ENCODE measurements around the gene WFS1. TPM values are rescaled to one million over a fixed set of nuclear protein-coding genes. Genes with fewer than 3 reads are reported as not detected.

Gene WFS1
- total and polyA plus RNA-seq, 2 donors (not counting 1 experiment from before 2014, with no cell fraction given) = 25.7 to 37.5 TPM

GRCh38 chr4:6302869-6303268 is 33.2 kb downstream of the WFS1 start:
- DNase-seq (ENCODE audit: low read depth in 2 of 2) = no peak
- Histone ChIP-seq H3K36me3 (ENCODE audit: control insufficient read depth, insufficient read depth, low read length) (peaks cover 12% of the 10 kb centered on the region), H3K4me1 (ENCODE audit: control insufficient read depth, extremely low read depth, insufficient read depth, low read length) (no peaks in the 10 kb centered on the region), H3K4me2 (ENCODE audit: extremely low read depth, insufficient read depth, low read length) (no peak overlapping the region), H2AFZ (ENCODE audit: low read length) (no peak overlapping the region), H3K9ac (ENCODE audit: insufficient read depth, low read length) (no peak overlapping the region), H3K79me2 (ENCODE audit: control insufficient read depth, insufficient read depth, low read length) (no peaks in the 10 kb centered on the region), H3K27me3 (ENCODE audit: control insufficient read depth, insufficient read depth, low read length) (peaks cover 2% of the 10 kb centered on the region), H4K20me1 (ENCODE audit: control insufficient read depth, extremely low read depth, insufficient read depth, low read length) (no peaks in the 10 kb centered on the region), H3K4me3 (replicated peaks in 1 of 4; ENCODE audit: control extremely low read depth in 1 of 4, insufficient read depth in 1 of 4, low read depth in 3 of 4, low read length in 4 of 4) (no peak overlapping the region), H3K27ac (ENCODE audit: insufficient read depth, low read length) (no peak overlapping the region), H3K9me3 (ENCODE audit: control insufficient read depth, insufficient read depth, low read depth, low read length) (no peaks in the 10 kb centered on the region)
- TF ChIP-seq, protein P1, sequence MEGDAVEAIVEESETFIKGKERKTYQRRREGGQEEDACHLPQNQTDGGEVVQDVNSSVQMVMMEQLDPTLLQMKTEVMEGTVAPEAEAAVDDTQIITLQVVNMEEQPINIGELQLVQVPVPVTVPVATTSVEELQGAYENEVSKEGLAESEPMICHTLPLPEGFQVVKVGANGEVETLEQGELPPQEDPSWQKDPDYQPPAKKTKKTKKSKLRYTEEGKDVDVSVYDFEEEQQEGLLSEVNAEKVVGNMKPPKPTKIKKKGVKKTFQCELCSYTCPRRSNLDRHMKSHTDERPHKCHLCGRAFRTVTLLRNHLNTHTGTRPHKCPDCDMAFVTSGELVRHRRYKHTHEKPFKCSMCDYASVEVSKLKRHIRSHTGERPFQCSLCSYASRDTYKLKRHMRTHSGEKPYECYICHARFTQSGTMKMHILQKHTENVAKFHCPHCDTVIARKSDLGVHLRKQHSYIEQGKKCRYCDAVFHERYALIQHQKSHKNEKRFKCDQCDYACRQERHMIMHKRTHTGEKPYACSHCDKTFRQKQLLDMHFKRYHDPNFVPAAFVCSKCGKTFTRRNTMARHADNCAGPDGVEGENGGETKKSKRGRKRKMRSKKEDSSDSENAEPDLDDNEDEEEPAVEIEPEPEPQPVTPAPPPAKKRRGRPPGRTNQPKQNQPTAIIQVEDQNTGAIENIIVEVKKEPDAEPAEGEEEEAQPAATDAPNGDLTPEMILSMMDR (conservative IDR thresholded peaks at IDR 0.05 in 1 of 2, IDR thresholded peaks at IDR 0.05 in 1 of 2; ENCODE audit: low read depth in 1 of 2, low read length in 2 of 2) = no peak
- no peak for TF ChIP-seq EZH2 (IDR thresholded peaks at IDR 0.05; ENCODE audit: low read length, missing control alignments)

DNA sequence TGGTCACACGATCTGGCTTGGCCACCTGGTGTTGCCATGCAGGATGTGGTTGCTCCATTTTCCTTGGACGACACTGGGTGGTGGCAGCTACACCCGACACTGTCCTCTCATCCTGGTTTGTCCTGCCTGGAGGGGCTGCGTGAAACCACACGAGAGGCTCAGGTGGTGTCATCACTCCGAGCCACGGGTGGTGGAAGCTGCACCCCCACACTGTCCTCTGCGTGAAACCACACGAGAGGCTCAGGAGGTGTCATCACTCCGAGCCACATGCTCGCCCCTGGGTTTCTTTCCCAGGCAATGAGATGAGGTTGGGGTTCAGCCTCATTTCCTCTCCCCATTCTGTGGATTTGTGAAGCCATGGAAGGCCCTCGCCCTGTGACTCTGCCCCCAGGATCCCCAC is 34.3 kb downstream of the WFS1 start:
- Histone ChIP-seq H4K20me1 (ENCODE audit: control insufficient read depth, extremely low read depth, insufficient read depth, low read length) (no peaks in the 10 kb centered on the region), H2AFZ (ENCODE audit: low read length) (no peak overlapping the region), H3K4me2 (ENCODE audit: extremely low read depth, insufficient read depth, low read length) (no peak overlapping the region), H3K4me1 (ENCODE audit: control insufficient read depth, extremely low read depth, insufficient read depth, low read length) (no peaks in the 10 kb centered on the region), H3K36me3 (ENCODE audit: control insufficient read depth, insufficient read depth, low read length) (peaks cover 12% of the 10 kb centered on the region), H3K27me3 (ENCODE audit: control insufficient read depth, insufficient read depth, low read length) (peaks cover 6% of the 10 kb centered on the region), H3K79me2 (ENCODE audit: control insufficient read depth, insufficient read depth, low read length) (no peaks in the 10 kb centered on the region), H3K4me3 (replicated peaks in 1 of 4; ENCODE audit: control extremely low read depth in 1 of 4, insufficient read depth in 1 of 4, low read depth in 3 of 4, low read length in 4 of 4) (no peak overlapping the region), H3K9me3 (ENCODE audit: control insufficient read depth, insufficient read depth, low read depth, low read length) (no peaks in the 10 kb centered on the region), H3K9ac (ENCODE audit: insufficient read depth, low read length) (no peak overlapping the region), H3K27ac (ENCODE audit: insufficient read depth, low read length) (no peak overlapping the region)
- TF ChIP-seq EZH2 (IDR thresholded peaks at IDR 0.05; ENCODE audit: low read length, missing control alignments) = no peak
- TF ChIP-seq, protein P1 (conservative IDR thresholded peaks at IDR 0.05 in 1 of 2, IDR thresholded peaks at IDR 0.05 in 1 of 2; ENCODE audit: low read depth in 1 of 2, low read length in 2 of 2) = no peak
- no peak for DNase-seq (ENCODE audit: low read depth in 2 of 2)

GRCh38 chr4:6306299-6306698 is 36.6 kb downstream of the WFS1 start:
- Histone ChIP-seq H3K27me3 (ENCODE audit: control insufficient read depth, insufficient read depth, low read length) (peaks cover 10% of the 10 kb centered on the region), H3K79me2 (ENCODE audit: control insufficient read depth, insufficient read depth, low read length) (no peaks in the 10 kb centered on the region), H3K9me3 (ENCODE audit: control insufficient read depth, insufficient read depth, low read depth, low read length) (no peaks in the 10 kb centered on the region), H2AFZ (ENCODE audit: low read length) (no peak overlapping the region), H4K20me1 (ENCODE audit: control insufficient read depth, extremely low read depth, insufficient read depth, low read length) (no peaks in the 10 kb centered on the region), H3K4me1 (ENCODE audit: control insufficient read depth, extremely low read depth, insufficient read depth, low read length) (no peaks in the 10 kb centered on the region), H3K9ac (ENCODE audit: insufficient read depth, low read length) (no peak overlapping the region), H3K4me2 (ENCODE audit: extremely low read depth, insufficient read depth, low read length) (no peak overlapping the region), H3K4me3 (replicated peaks in 1 of 4; ENCODE audit: control extremely low read depth in 1 of 4, insufficient read depth in 1 of 4, low read depth in 3 of 4, low read length in 4 of 4) (no peak overlapping the region), H3K36me3 (ENCODE audit: control insufficient read depth, insufficient read depth, low read length) (peaks cover 9% of the 10 kb centered on the region), H3K27ac (ENCODE audit: insufficient read depth, low read length) (no peak overlapping the region)
- TF ChIP-seq, protein P1 (conservative IDR thresholded peaks at IDR 0.05 in 1 of 2, IDR thresholded peaks at IDR 0.05 in 1 of 2; ENCODE audit: low read depth in 1 of 2, low read length in 2 of 2) = no peak
- TF ChIP-seq EZH2 (IDR thresholded peaks at IDR 0.05; ENCODE audit: low read length, missing control alignments) = no peak
- no peak for DNase-seq (ENCODE audit: low read depth in 2 of 2)

Data from fibroblast of lung (primary cell).